Thoracic aorta (tissue), 2 donors: Measurements from ENCODE around the gene ANKS1A. TPM values are rescaled to one million over a fixed set of nuclear protein-coding genes. Genes with fewer than 3 reads are reported as not detected.
"Not testable (repeated sequence)": the region's sequence is repeated elsewhere in the genome, so short reads cannot be mapped to it uniquely, and the experiment has no call there.

Experiments used
- ATAC-seq: fragments of 150-250 bp; one replicate; pipeline ENCODE4 v1.8.0; 2017; ENCODE audit warnings: low read depth; ENCODE audit not compliant: insufficient number of reproducible peaks, low FRiP score
- DNase-seq: peaks from one replicate; pipeline ENCODE4 v3.0.0-alpha.2; 2020; ENCODE audit warnings: low spot score
- H3K27ac ChIP-seq, 2 donors: fragments of 200-600 bp; sonication (generic); 1 replicate in 1 of 2; 2 replicates in 1 of 2; pipeline ENCODE4 v1.5.1; 2016; ENCODE audit warnings: mild to moderate bottlenecking in 2 of 2, moderate library complexity in 2 of 2
- H3K27me3 ChIP-seq: fragments of 200-600 bp; sonication (generic); replicated peaks from 2 replicates; pipeline ENCODE4 v1.6.0; 2016; ENCODE audit warnings: mild to moderate bottlenecking; ENCODE audit not compliant: insufficient read depth
- H3K36me3 ChIP-seq: fragments of 200-600 bp; sonication (generic); one replicate; pipeline ENCODE4 v1.5.1; 2016
- H3K4me1 ChIP-seq, 2 donors: fragments of 200-600 bp; sonication (generic); 1 replicate in 1 of 2; 2 replicates in 1 of 2; pipeline versions ENCODE4 v1.5.1 to v1.6.0; 2016; ENCODE audit warnings: low read depth in 2 of 2, mild to moderate bottlenecking in 1 of 2; ENCODE audit not compliant: control insufficient read depth in 1 of 2
- H3K4me3 ChIP-seq: fragments of 200-600 bp; sonication (generic); 2 replicates; pipeline ENCODE4 v1.5.1; 2016; ENCODE audit warnings: mild to moderate bottlenecking
- H3K9me3 ChIP-seq: fragments of 200-600 bp; sonication (generic); 2 replicates; pipeline ENCODE4 v1.5.1; 2016
- CTCF ChIP-seq: fragments of 200-600 bp; sonication (generic); IDR thresholded peaks from one replicate; pipeline ENCODE4 v1.5.1; 2019; ENCODE audit warnings: antibody characterized with exemption
- total RNA-seq, 2 donors: library from RNA; depleted of rRNA; stranded (reverse); fragments of >200 nt; gene quantifications; one replicate each; pipeline versions ENCODE4 v1.1.0 to v1.2.3, GENCODE V29; 2016

The ANKS1A gene
- total RNA-seq, 2 donors from 2014 or later, result 37.9 to 55.4 TPM

GRCh38 chr6:35093783-35094182 is 204.7 kb downstream of the ANKS1A start:
- Histone ChIP-seq H3K4me3 (no peak overlapping the region), H3K36me3 (peaks cover 1% of the 10 kb centered on the region), H3K27ac (peak overlapping the region; percentile 79 to 85), H3K27me3 (no peaks in the 10 kb centered on the region), H3K4me1 (peaks cover 47 to 82% of the 10 kb centered on the region in 2 donors), H3K9me3 (no peaks in the 10 kb centered on the region)
- no peak for DNase-seq
- no peak for TF ChIP-seq CTCF
- ATAC-seq, result no peak

GRCh38 chr6:35094183-35094582 is 205.1 kb downstream of the ANKS1A start:
- no peak overlapping the region for H3K4me3 ChIP-seq
- H3K27ac ChIP-seq, result peak overlapping the region; percentile 79 to 85
- H3K36me3 ChIP-seq, result no peaks in the 10 kb centered on the region
- H3K9me3 ChIP-seq, result no peaks in the 10 kb centered on the region
- no peak for TF ChIP-seq CTCF
- no peaks in the 10 kb centered on the region for H3K27me3 ChIP-seq
- DNase-seq, result no peak
- H3K4me1 ChIP-seq, result peaks cover 43 to 78% of the 10 kb centered on the region in 2 donors
- ATAC-seq, result no peak

GRCh38 chr6:35096129-35096862 is 207.2 kb downstream of the ANKS1A start:
- H3K9me3 ChIP-seq, result no peaks in the 10 kb centered on the region
- H3K36me3 ChIP-seq, result no peaks in the 10 kb centered on the region
- peaks cover 30 to 57% of the 10 kb centered on the region in 2 donors for H3K4me1 ChIP-seq
- H3K27ac ChIP-seq, result peak overlapping the region; percentile 7 to 36
- TF ChIP-seq CTCF, result no peak
- H3K4me3 ChIP-seq, result no peak overlapping the region
- H3K27me3 ChIP-seq, result no peaks in the 10 kb centered on the region
- DNase-seq, result no peak
- no peak for ATAC-seq

GRCh38 chr6:35099116-35099515 is 210.1 kb downstream of the ANKS1A start:
- no peak overlapping the region for H3K27ac ChIP-seq
- no peak for TF ChIP-seq CTCF
- no peaks in the 10 kb centered on the region for H3K9me3 ChIP-seq
- no peak for ATAC-seq
- H3K4me3 ChIP-seq, result no peak overlapping the region
- no peak for DNase-seq
- H3K4me1 ChIP-seq, result peaks cover 11 to 28% of the 10 kb centered on the region in 2 donors
- H3K27me3 ChIP-seq, result no peaks in the 10 kb centered on the region
- no peaks in the 10 kb centered on the region for H3K36me3 ChIP-seq

GRCh38 chr6:35105078-35105477 is 216.0 kb downstream of the ANKS1A start:
- TF ChIP-seq CTCF, result no peak
- Histone ChIP-seq H3K27ac (no peak overlapping the region), H3K9me3 (no peaks in the 10 kb centered on the region), H3K36me3 (no peaks in the 10 kb centered on the region), H3K4me3 (no peak overlapping the region), H3K4me1 (no peaks in the 10 kb centered on the region), H3K27me3 (no peaks in the 10 kb centered on the region)
- ATAC-seq, result no peak
- DNase-seq, result no peak

GRCh38 chr6:35106061-35106460 is 217.0 kb downstream of the ANKS1A start:
- not testable (repeated sequence) for H3K4me3 ChIP-seq, ATAC-seq, H3K27me3 ChIP-seq, H3K4me1 ChIP-seq, DNase-seq, H3K36me3 ChIP-seq, H3K9me3 ChIP-seq, H3K27ac ChIP-seq

- H3K36me3 ChIP-seq, H3K4me3 ChIP-seq, H3K27ac ChIP-seq, DNase-seq, H3K27me3 ChIP-seq, H3K4me1 ChIP-seq, H3K9me3 ChIP-seq, ATAC-seq: not testable (repeated sequence)
These were observed 218.2 kb downstream of the ANKS1A start for GRCh38 chr6:35107208-35107607.

- H3K4me3 ChIP-seq, ATAC-seq, H3K27me3 ChIP-seq: not testable (repeated sequence)
These were observed 218.7 kb downstream of the ANKS1A start for GRCh38 chr6:35107761-35108160.

More at GRCh38 chr6:35107761-35108160, 218.7 kb downstream of the ANKS1A start:
- not testable (repeated sequence) for H3K27ac ChIP-seq, H3K9me3 ChIP-seq, H3K36me3 ChIP-seq, H3K4me1 ChIP-seq, DNase-seq
